Muscle layer of colon (tissue), 2 donors: ENCODE data around the gene GJB1.

Experiments used
- H3K27ac ChIP-seq: one replicate; pipeline ENCODE4 v1.7.0; 2013; ENCODE audit warnings: low read depth, mild to moderate bottlenecking, low read length, moderate library complexity
- H3K27me3 ChIP-seq, 2 donors: one replicate each; pipeline ENCODE4 v1.7.0; 2013; ENCODE audit warnings: low read length in 2 of 2, mild to moderate bottlenecking in 2 of 2; ENCODE audit not compliant: insufficient read depth in 2 of 2, control insufficient read depth in 1 of 2
- H3K36me3 ChIP-seq: one replicate; pipeline ENCODE4 v1.7.0; 2013; ENCODE audit warnings: mild to moderate bottlenecking, low read length; ENCODE audit not compliant: insufficient read depth
- H3K4me1 ChIP-seq: one replicate; pipeline ENCODE4 v1.7.0; 2013; ENCODE audit warnings: mild to moderate bottlenecking, low read length; ENCODE audit not compliant: insufficient read depth
- H3K4me3 ChIP-seq, 2 donors: one replicate each; pipeline ENCODE4 v1.7.0; 2013; ENCODE audit warnings: low read length in 2 of 2, low read depth in 1 of 2, mild to moderate bottlenecking in 1 of 2, moderate library complexity in 1 of 2
- H3K9ac ChIP-seq: one replicate; pipeline ENCODE4 v1.7.0; 2013; ENCODE audit warnings: low read length
- H3K9me3 ChIP-seq: one replicate; pipeline ENCODE4 v1.7.0; 2013; ENCODE audit warnings: mild to moderate bottlenecking, low read length
- donor health status: abdominal sarcoma.
- donor health status: Adenocarcinoma of cecum.

GJB1 gene

DNA sequence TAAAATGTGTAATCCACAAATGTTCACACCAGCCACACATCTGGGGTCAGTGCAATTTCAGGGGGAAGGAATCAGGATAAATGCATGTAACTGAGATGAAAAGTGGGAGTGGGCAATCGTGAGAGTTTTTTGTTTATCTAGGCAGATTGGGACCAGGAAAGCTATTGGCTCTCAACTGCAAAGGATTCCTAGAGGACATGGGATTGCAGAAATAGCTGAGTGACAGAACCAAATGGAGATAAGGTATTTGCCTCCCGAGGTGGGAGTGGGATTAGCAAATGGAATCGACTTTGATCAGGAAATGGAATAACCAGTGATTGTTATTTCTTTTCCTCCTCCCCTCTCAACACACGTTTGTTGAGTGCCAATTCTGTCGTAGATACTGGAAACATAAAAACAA is 38.9 kb upstream of the GJB1 start:
- peaks cover 8% of the 10 kb centered on the region for H3K4me1 ChIP-seq
- no peaks in the 10 kb centered on the region for H3K9me3 ChIP-seq
- no peak overlapping the region for H3K9ac ChIP-seq
- H3K36me3 ChIP-seq: no peaks in the 10 kb centered on the region
- H3K4me3 ChIP-seq: no peak overlapping the region
- no peak overlapping the region for H3K27ac ChIP-seq
- peaks cover 0 to 5% of the 10 kb centered on the region in 2 donors for H3K27me3 ChIP-seq

DNA sequence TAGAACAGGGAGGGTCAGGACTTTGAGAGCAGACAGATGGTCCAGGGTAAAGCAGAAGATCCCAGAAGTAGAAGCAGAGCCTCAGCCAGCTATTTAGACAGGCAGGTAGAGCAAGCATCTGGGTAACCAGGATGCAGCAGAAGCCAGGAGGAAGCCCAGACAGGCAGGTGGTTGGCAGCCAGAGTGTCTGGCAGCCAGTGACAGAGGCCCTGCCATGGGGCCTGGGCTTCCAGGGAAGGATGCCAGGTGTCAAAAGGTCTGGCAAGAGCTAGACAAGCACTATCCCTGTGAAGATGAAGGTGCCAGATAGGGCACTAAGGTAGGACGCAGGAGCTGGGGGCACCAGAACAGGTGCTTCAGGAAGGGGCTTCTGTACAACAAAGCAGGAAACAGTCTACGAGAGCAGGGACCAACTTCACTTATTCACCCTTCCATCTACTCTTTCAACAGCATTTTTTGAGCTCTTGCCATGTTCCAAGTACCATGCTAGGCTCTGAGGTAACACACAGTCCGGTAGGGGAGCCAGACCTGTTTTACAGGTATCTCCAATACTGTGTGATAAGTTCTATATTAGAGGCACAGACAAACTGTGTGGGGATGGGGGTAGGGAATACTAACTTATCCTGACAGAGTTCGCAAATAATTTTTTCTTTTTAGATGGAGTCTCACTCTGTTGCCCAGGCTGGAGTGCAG is 38.1 kb upstream of the GJB1 start:
- Histone ChIP-seq H3K27ac (no peak overlapping the region), H3K9me3 (no peaks in the 10 kb centered on the region), H3K4me3 (no peak overlapping the region), H3K27me3 (peaks cover 0 to 5% of the 10 kb centered on the region in 2 donors), H3K9ac (no peak overlapping the region), H3K36me3 (no peaks in the 10 kb centered on the region), H3K4me1 (peaks cover 8% of the 10 kb centered on the region)

DNA sequence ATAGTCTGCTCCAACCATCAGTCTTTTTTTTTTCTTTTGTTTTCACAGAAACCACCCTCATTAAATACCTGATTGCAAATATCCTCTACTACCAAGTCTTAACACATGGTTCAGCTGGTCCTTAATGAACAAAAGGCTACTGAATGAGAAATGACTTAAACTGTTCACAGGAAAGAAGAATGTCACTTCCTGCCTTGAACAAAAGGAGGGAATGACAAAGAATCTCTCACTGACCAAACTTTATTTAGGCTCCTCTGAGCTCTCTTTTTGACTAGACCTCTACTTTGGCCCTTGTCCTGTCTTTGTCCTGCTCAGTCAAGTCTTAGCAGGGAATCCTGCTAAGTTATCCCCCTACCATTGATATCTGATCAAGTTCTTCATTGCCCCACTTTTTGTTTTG is 31.8 kb upstream of the GJB1 start:
- Histone ChIP-seq H3K36me3 (no peaks in the 10 kb centered on the region), H3K27me3 (no peaks in the 10 kb centered on the region), H3K27ac (no peak overlapping the region), H3K4me3 (no peak overlapping the region), H3K9me3 (no peaks in the 10 kb centered on the region), H3K9ac (no peak overlapping the region), H3K4me1 (no peaks in the 10 kb centered on the region)

DNA sequence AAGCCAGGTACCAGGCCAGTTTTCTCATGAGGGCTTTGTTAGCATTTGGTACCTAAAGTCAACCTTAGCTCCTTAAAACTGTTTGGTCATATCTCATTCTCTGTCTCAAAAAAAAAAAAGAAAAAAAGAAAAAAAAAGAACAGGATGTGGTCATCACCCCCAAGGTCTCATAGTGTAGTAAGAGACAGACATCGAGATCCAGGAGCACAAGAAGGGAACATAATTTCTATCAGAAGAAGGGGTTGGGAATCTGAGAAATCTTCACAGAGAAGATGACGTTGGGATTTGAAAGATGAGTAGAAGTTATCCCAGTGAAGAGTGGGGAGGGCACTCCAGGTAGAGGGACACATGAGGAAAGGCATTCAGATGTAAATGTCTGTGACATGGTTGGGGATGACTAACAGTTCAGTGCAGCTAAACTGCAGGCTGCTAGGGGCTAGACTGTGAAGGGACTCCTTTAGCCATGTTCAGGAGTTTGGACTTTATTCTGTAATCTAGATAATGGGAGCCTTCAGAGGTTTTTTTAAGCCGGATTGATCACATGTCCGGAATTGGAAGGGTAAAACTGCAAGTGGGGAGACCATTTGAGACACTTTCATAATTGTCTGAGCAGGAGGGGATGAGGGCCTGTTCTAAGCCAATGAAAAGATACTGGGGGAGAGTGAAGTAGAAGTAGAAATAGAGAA is 26.9 kb upstream of the GJB1 start:
- H3K4me3 ChIP-seq: no peak overlapping the region
- no peaks in the 10 kb centered on the region for H3K4me1 ChIP-seq
- no peaks in the 10 kb centered on the region for H3K9me3 ChIP-seq
- H3K9ac ChIP-seq: no peak overlapping the region
- H3K36me3 ChIP-seq: no peaks in the 10 kb centered on the region
- no peak overlapping the region for H3K27ac ChIP-seq
- no peaks in the 10 kb centered on the region for H3K27me3 ChIP-seq

DNA sequence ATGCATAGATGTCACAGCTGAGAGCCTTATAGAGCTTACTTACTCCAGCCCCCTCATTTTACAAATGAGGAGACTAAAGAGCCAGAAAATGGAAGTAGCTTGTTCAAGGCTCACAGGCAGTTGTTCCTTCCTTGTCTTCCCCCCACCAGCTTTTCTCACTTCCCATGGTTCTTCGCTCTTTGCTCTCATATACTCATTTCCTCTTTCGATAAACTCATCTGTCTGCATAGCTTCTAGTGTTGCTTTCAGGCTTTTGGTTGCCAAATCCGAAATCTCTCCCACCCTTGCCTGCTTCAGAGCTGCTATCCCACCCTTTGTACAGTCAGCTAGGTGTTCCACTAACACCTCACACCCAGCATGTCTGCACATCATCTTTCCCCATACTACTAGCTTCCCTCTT is 25.0 kb upstream of the GJB1 start:
- no peak overlapping the region for H3K9ac ChIP-seq
- no peaks in the 10 kb centered on the region for H3K27me3 ChIP-seq
- H3K36me3 ChIP-seq: no peaks in the 10 kb centered on the region
- no peaks in the 10 kb centered on the region for H3K4me1 ChIP-seq
- H3K27ac ChIP-seq: no peak overlapping the region
- no peak overlapping the region for H3K4me3 ChIP-seq
- no peaks in the 10 kb centered on the region for H3K9me3 ChIP-seq

DNA sequence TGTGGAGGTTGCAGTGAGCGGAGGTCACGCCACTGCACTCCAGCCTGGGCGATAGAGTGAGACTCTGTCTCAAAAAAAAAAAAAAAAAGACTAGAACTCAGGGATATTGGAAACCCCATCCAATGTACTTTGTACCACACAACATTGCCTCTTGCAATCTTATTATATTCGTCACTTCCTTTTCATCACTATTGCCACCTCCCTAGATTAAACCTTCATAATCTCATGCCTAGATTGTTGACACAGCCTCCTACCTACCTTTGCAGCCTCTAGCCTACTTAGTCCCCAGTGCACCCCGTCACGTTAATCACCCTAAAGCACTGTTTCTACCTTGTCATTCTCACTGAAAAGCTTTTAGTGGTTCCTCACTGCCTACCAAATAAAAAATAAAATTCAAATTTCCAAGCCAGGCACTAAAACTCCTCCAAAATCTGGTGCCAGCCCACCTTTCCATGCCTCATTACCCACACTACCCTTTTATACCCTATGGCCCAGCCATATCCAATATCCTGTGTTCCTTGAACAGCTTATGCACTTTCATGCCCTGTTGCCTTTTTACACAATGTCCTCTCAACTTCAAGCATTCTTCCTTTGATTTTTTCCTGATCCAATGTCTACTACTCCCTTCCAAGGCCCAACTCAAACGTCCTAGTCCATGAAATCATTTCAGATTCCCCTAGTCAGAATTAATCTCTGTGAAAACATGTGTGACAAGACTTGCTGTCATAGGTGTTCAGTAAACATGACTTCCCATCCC is 23.6 kb upstream of the GJB1 start:
- Histone ChIP-seq H3K27ac (no peak overlapping the region), H3K9ac (no peak overlapping the region), H3K36me3 (no peaks in the 10 kb centered on the region), H3K4me1 (no peaks in the 10 kb centered on the region), H3K9me3 (no peaks in the 10 kb centered on the region), H3K27me3 (no peaks in the 10 kb centered on the region), H3K4me3 (no peak overlapping the region)

DNA sequence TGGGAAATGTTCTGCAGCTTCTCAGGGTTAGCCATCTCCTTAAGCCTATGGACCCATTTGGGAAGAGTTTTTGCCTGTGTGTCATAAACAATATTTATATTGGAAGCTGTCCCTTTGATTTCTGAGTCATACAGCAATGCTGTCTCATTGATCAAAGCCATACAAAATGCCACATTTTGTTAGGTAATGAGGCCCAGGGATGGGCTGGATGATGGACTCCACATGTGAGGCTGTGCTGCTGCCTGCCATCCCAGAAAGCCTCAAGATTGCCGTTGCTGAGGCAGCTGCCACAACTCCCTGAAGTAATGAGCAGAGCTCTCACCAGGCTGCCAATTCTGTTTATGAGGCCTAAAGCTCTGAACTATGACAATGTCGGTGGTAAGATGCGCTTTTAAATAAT is 12.2 kb upstream of the GJB1 start:
- Histone ChIP-seq H3K4me1 (no peaks in the 10 kb centered on the region), H3K27me3 (no peaks in the 10 kb centered on the region), H3K9ac (no peak overlapping the region), H3K36me3 (no peaks in the 10 kb centered on the region), H3K27ac (no peak overlapping the region), H3K4me3 (no peak overlapping the region), H3K9me3 (no peaks in the 10 kb centered on the region)

DNA sequence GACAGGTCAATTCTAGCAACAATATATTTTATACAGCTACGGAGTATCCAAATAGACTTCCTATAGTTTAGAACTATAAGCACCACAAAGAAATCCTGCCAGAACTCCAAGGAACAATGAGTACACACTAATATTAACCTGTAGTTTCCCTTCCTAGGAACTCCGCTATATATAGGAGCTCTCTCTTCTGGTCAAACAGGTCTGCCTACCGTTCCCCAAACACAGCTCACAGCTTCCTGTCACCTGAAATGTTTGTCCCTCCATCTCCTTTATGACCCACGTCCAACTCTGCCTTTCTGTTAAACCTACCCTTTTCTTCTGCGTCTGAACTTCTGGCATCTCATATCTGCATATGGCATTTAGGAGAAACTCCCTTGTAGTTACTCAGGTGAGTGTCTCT is 10.5 kb upstream of the GJB1 start:
- no peaks in the 10 kb centered on the region for H3K36me3 ChIP-seq

DNA sequence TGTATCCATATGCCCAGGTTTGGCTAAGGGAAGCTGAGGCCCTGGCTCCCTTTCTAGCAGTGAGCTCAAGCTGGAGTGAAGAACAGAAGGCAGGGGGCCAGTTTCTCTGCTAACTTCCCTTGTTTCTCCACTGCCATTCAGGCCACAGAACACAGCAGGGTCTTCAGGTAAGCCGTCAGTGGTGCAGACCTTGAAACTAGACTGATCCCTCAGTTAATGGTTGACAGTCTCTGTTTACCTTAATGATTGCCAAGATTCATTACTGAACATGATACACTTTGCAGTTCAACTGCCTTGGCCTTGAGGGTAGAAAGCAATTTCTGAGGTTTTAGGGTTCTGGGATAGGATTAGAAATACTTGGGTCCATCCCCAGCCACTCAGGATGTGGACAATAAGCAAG is 8.9 kb upstream of the GJB1 start:
- Histone ChIP-seq H3K4me3 (no peak overlapping the region), H3K27ac (no peak overlapping the region), H3K36me3 (no peaks in the 10 kb centered on the region), H3K9ac (no peak overlapping the region), H3K9me3 (no peaks in the 10 kb centered on the region), H3K4me1 (no peaks in the 10 kb centered on the region), H3K27me3 (no peaks in the 10 kb centered on the region)

More for the DNA sequence above, 10.5 kb upstream of the GJB1 start:
- H3K4me1 ChIP-seq: no peaks in the 10 kb centered on the region
- no peaks in the 10 kb centered on the region for H3K9me3 ChIP-seq
- H3K4me3 ChIP-seq: no peak overlapping the region
- no peak overlapping the region for H3K27ac ChIP-seq
- no peak overlapping the region for H3K9ac ChIP-seq
- no peaks in the 10 kb centered on the region for H3K27me3 ChIP-seq

DNA sequence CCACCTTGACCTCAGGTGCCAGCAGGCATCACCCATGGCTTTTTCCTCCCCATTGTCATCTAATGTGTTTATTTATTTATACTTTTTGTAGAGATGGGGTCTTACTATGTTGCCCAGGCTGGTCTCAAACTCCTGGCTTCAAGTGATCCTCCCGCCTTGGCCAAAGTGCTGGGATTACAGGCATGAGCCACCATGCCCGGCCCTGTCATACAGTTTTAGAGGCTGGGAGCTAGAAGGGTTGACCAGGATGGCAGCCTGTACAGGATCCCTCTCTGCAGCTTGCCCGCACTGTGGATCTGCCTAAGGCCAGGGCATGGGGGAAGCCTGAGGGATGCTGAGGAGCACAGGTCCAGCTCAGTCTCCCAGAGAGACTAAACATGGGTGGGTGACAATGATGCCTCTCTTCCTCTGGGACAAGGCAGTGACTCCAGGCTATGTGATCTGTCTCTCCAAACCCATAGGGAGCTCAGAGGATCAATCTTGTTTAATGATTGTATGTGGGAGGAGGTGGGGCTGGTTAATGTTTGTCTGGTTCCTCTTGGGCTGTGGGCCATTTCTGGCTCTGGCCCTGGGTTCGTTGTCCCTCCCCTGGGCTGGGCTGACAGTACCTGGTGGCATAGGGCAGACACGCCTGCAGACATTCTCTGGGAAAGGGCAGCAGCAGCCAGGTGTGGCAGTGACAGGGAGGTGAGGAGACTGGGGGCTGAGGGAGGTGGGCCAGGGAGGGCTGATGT is 8.3 kb upstream of the GJB1 start:
- Histone ChIP-seq H3K9me3 (no peaks in the 10 kb centered on the region), H3K9ac (no peak overlapping the region), H3K4me1 (no peaks in the 10 kb centered on the region), H3K4me3 (no peak overlapping the region), H3K27ac (no peak overlapping the region), H3K27me3 (no peaks in the 10 kb centered on the region), H3K36me3 (no peaks in the 10 kb centered on the region)

DNA sequence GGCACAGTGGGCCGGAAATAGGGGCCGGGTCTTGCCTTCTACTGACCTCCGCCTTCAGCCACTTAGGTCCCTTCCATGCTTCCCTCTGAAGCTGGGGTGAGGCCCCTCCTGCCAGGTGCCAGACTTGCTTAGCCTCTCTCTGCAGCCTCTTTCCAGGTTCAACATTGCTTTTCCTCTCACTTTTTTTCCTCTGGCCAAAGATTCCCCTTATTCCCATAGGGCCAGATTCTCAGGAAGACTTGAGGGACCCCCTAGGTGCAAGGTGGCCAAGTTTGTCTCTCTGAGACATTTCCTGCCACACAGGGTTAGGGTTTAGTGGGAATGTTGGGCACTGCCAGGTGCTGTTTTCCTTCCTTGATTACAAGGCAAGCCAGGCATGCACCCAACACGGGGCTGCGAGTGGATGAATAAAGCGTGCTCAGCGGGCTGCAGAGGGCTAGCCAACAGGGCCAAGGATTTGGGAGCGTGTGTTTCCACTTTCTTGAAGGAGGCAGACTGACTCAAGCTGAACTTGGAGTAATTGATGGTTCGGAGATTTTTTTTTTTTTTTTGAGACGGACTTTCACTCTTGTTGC is 7.6 kb upstream of the GJB1 start:
- Histone ChIP-seq H3K4me1 (no peaks in the 10 kb centered on the region), H3K27me3 (no peaks in the 10 kb centered on the region), H3K9ac (no peak overlapping the region), H3K4me3 (no peak overlapping the region), H3K9me3 (no peaks in the 10 kb centered on the region), H3K36me3 (no peaks in the 10 kb centered on the region), H3K27ac (no peak overlapping the region)
